Small intestine (tissue), 16 donors: ENCODE data around the gene NUDT1. TPM values are rescaled to one million over a fixed set of nuclear protein-coding genes. Genes with fewer than 3 reads are reported as not detected.
A peak's percentile ranks its signal among the peaks of the same experiment; 100 is the strongest.

Source experiments
- DNase-seq, 2 donors: peaks; one replicate each; pipeline versions ENCODE4 v3.0.0 to v3.0.0-alpha.2; 2013
- FAIRE-seq: peaks from 2 replicates; lab custom pipeline; 2012; peaks lifted over from hg19 to GRCh38; lab: Jason Lieb, UNC
- H3K27ac ChIP-seq, 3 donors: one replicate each; pipeline ENCODE4 v1.5.1; 2013; ENCODE audit warnings: low read length in 2 of 3, mild to moderate bottlenecking in 2 of 3, control low read depth in 1 of 3, inconsistent platforms in 1 of 3, low read depth in 1 of 3, moderate library complexity in 1 of 3
- H3K27me3 ChIP-seq, 3 donors: one replicate each; pipeline ENCODE4 v1.6.1; 2013; ENCODE audit warnings: low read length in 3 of 3, inconsistent platforms in 1 of 3; ENCODE audit not compliant: control insufficient read depth in 3 of 3, insufficient read depth in 3 of 3
- H3K36me3 ChIP-seq, 3 donors: one replicate each; pipeline ENCODE4 v1.6.1; 2013; ENCODE audit warnings: low read length in 3 of 3, inconsistent platforms in 1 of 3, low read depth in 1 of 3, mild to moderate bottlenecking in 1 of 3, moderate library complexity in 1 of 3; ENCODE audit not compliant: control insufficient read depth in 3 of 3, insufficient read depth in 2 of 3
- H3K4me1 ChIP-seq, 3 donors: one replicate each; pipeline ENCODE4 v1.6.1; 2013; ENCODE audit warnings: low read length in 2 of 3, inconsistent platforms in 1 of 3, low read depth in 1 of 3, mild to moderate bottlenecking in 1 of 3, moderate library complexity in 1 of 3; ENCODE audit not compliant: control insufficient read depth in 3 of 3, insufficient read depth in 2 of 3
- H3K4me3 ChIP-seq, 3 donors: one replicate each; pipeline ENCODE4 v1.5.1; 2013; ENCODE audit warnings: low read length in 3 of 3, control low read depth in 1 of 3, inconsistent platforms in 1 of 3, low read depth in 1 of 3, mild to moderate bottlenecking in 1 of 3, moderate library complexity in 1 of 3
- H3K9me3 ChIP-seq, 2 donors: one replicate each; pipeline ENCODE4 v1.6.1; 2013; ENCODE audit warnings: low read depth in 1 of 2, low read length in 1 of 2; ENCODE audit not compliant: control insufficient read depth in 2 of 2, insufficient read depth in 1 of 2
- WGBS, 3 donors: extraction: QIAGEN DNeasy Blood & Tissue Kit; methylation state at CpG; one replicate each; pipeline ENCODE4 v1.1.7; 2013; 5-methylcytosine and 5-hydroxymethylcytosine counted together
- long read RNA-seq, 10 donors: transcript quantifications; one replicate each; lab custom pipeline, GENCODE V29; 2026
- polyA plus RNA-seq, 4 donors: library from polyadenylated mRNA; stranded (reverse) in 3 of 4; unstranded in 1 of 4; fragments of 200-250 nt in 3 of 4; fragments of 120-200 nt in 1 of 4; gene quantifications; one replicate each; pipeline versions ENCODE4 v1.2.1 to v1.2.3, GENCODE V29; 2013
- donor health status: healthy with polysubstance abuse.
- donor health status: control.
- donor health status: control.
- donor health status: Bipolar disorder and iron deficiency.
- donor health status: healthy.

Gene NUDT1
- polyA plus RNA-seq: 10 to 100 TPM; 22.1 to 39.6 (median 22.4) TPM
- long read RNA-seq, donor 1, transcript NUDT1-206 (3 exons, 714 nt): major isoform, 16 of 23 reads
- long read RNA-seq, donor 1, partial matches to known transcripts: 0 of 23 reads
- long read RNA-seq, donor 1, other reads (novel, unspliced or antisense): 0 of 23 reads
- long read RNA-seq, donor 2, partial matches to known transcripts: 0 of 4 reads
- long read RNA-seq, donor 2, other reads (novel, unspliced or antisense): 0 of 4 reads
- long read RNA-seq, donor 3, transcript NUDT1-206 (3 exons, 714 nt): major isoform, 8 of 52 reads
- long read RNA-seq, donor 3, transcript NUDT1-203 (4 exons, 662 nt): minor isoform, 5 of 52 reads
- long read RNA-seq, donor 3, partial matches to known transcripts: 39 of 52 reads
- long read RNA-seq, donor 3, other reads (novel, unspliced or antisense): 0 of 52 reads
- long read RNA-seq, donor 4, partial matches to known transcripts: 0 of 1 reads
- long read RNA-seq, donor 4, other reads (novel, unspliced or antisense): 0 of 1 reads
- long read RNA-seq, donor 5, partial matches to known transcripts: 0 of 6 reads
- long read RNA-seq, donor 5, other reads (novel, unspliced or antisense): 0 of 6 reads
- long read RNA-seq, donor 6, transcript NUDT1-206 (3 exons, 714 nt): major isoform, 5 of 9 reads
- long read RNA-seq, donor 6, partial matches to known transcripts: 0 of 9 reads
- long read RNA-seq, donor 6, other reads (novel, unspliced or antisense): 0 of 9 reads
- long read RNA-seq, donor 7, transcript NUDT1-203 (4 exons, 662 nt): major isoform, 18 of 24 reads
- long read RNA-seq, donor 7, transcript NUDT1-206 (3 exons, 714 nt): minor isoform, 5 of 24 reads
- long read RNA-seq, donor 7, partial matches to known transcripts: 0 of 24 reads
- long read RNA-seq, donor 7, other reads (novel, unspliced or antisense): 0 of 24 reads
- long read RNA-seq, donor 8, partial matches to known transcripts: 0 of 3 reads
- long read RNA-seq, donor 8, other reads (novel, unspliced or antisense): 0 of 3 reads
- long read RNA-seq, donor 9, partial matches to known transcripts: 11 of 14 reads
- long read RNA-seq, donor 9, other reads (novel, unspliced or antisense): 0 of 14 reads
- long read RNA-seq, donor 10, transcript NUDT1-206 (3 exons, 714 nt): major isoform, 9 of 14 reads
- long read RNA-seq, donor 10, partial matches to known transcripts: 0 of 14 reads
- long read RNA-seq, donor 10, other reads (novel, unspliced or antisense): 0 of 14 reads

DNA sequence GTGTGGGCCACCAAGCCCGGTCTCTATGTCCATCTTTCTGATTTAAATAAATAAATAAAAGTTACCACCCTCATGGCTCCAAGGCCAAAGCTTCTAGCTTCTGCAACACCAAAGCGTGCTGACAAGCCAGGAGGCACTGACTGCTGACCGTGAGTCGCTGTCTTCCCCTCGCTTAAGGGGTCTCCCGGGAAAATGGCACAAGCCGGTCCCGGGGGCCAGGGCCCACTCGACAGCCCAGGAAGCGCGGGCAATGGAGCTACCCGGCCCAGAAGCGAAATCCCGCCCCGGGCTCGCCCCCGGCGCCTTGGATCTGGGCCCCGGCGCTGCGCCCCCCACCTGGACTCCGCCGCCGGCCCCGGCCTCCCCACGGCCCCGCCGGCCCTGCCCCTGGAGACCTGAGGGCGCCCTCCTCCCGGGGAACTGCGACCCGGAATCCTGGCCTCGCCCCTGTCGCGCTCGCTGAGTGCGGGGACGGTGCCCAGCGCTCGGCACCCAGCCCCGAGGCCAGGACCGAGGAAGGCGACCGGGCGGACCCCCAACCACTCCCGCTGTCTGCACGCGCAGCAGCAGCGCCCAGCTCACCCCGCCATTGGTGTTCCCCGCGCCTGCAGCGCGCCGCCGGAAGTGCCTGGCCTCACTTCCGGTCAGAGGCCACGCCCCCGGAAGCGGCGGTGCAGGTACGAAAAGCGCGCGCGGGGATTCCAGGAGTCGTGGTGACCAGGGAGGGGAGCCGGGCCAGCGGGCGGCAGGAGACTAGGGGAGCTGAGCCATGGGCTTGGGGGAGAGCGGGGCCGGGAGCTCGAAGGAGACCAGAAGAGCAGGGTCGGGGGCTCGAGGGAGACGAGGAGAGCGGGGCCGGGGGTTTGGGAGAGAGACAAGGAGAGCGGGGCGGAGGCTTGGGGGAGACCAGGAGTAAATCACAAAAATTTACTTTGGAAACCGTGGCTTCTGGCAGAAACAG lies at the start of gene NUDT1, which contains the start of gene MRM2:
Gene NUDT1, plus strand, starts transcription at position 647 of the 961 bp plus-strand sequence. CDS start 2,349 bp downstream, outside the sequence.
Gene MRM2, minus strand, starts transcription at position 626 of the 961 bp plus-strand sequence. Its CDS starts 36 bp downstream, at position 590.
- FAIRE-seq (no peak), DNase-seq (peak; percentile 78 to 91)
- H3K36me3 ChIP-seq: peaks cover 9 to 36% (median 12%) of the 10 kb centered on the region in 3 donors
- H3K9me3 ChIP-seq: no peaks in the 10 kb centered on the region
- peaks cover 0 to 28% (median 3%) of the 10 kb centered on the region in 3 donors for H3K4me1 ChIP-seq
- H3K27me3 ChIP-seq: no peaks in the 10 kb centered on the region
- peak within 1 kb of the TSS in 1 of 3 donors; percentile 60 for H3K27ac ChIP-seq
- H3K4me3 ChIP-seq: peak within 1 kb of the TSS; percentile 71 to 99 (median 97)
- WGBS, 3 donors: 0 to 1% (median 0%) methylated on average over 71 to 81 of the region's 81 CpGs

DNA sequence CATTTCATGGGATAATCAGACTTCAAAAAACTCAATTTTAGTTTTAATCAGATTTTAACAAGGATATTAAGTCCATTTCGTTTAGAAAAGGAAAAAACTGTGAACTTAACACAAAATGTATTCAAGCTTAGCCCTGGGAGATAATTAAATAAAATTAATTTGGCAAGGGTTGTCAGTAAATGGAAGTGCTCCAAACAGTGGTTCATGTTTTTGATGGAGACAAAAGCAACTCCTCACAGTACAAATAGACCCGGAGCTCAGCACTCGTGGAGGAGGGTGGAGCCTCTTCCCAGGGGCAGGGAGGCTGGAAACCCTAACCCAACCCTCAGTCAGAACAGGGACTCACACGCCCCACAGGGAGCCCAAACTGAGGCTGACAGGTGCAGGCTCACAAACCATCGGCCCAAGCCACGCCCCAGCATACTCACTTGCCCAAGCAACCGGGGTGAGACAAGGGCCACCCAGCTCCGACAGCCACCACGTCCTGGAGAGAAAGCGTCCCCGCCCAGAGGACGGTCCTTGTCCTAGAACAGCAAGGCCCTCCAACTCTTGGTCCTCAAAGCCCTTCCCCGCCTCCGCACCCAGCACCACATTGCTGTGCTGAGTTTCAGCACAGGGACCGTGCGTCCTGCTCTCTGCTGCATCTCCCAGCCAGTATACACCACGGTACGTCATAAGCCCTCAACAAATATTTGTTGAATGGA lies 49.0 kb upstream of the NUDT1 start:
- 79 to 86% (median 85%) methylated on average over 18 of the region's 18 CpGs for WGBS, 3 donors
- no peak for DNase-seq

DNA sequence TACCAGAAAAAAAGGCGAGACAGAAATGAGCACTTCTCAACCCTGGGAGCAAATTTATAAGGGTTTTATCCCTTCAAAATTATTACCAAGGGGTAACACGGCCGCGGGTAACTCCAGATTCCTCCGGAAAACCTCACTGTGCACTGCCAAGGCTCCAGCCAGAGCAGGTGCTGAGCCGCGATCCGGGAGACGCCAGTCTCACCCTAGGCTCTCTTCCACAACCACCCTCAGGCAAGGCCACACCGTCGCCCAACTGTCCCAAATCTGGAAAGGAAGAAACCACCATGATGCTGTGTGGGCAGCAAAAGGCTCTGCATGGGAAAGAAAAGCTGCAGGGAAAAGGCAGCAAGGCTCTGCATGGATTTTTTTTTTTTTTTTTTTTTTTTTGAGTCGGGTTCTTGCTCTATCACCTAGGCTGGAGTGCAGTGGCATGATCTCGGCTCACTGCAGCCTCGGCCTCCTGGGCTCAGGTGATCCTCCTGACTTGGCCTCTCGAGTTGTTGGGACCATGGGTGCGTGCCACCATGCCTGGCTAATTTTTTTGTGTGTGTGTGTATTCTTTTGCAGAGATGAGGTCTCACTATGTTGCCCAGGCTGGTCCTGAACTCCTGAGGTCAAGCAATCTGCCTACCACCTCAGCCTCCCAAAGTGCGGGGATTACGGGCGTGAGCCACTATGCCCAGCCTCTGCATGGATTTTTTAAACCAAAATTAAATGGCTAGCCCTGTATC lies 48.3 kb upstream of the NUDT1 start:
- Histone ChIP-seq H3K4me3 (no peak overlapping the region), H3K36me3 (peaks cover 0 to 47% (median 9%) of the 10 kb centered on the region in 3 donors), H3K4me1 (no peaks in the 10 kb centered on the region), H3K27me3 (no peaks in the 10 kb centered on the region), H3K9me3 (peaks cover 2 to 20% of the 10 kb centered on the region in 2 donors), H3K27ac (no peak overlapping the region)
- FAIRE-seq (no peak), DNase-seq (no peak)
- 93 to 96% (median 94%) methylated on average over 18 to 19 of the region's 19 CpGs for WGBS, 3 donors

More for the DNA sequence above, 49.0 kb upstream of the NUDT1 start:
- peaks cover 0 to 42% (median 9%) of the 10 kb centered on the region in 3 donors for H3K36me3 ChIP-seq
- H3K27ac ChIP-seq: no peak overlapping the region
- H3K27me3 ChIP-seq: no peaks in the 10 kb centered on the region
- FAIRE-seq: no peak
- no peaks in the 10 kb centered on the region for H3K4me1 ChIP-seq
- peaks cover 2 to 20% of the 10 kb centered on the region in 2 donors for H3K9me3 ChIP-seq
- H3K4me3 ChIP-seq: no peak overlapping the region

DNA sequence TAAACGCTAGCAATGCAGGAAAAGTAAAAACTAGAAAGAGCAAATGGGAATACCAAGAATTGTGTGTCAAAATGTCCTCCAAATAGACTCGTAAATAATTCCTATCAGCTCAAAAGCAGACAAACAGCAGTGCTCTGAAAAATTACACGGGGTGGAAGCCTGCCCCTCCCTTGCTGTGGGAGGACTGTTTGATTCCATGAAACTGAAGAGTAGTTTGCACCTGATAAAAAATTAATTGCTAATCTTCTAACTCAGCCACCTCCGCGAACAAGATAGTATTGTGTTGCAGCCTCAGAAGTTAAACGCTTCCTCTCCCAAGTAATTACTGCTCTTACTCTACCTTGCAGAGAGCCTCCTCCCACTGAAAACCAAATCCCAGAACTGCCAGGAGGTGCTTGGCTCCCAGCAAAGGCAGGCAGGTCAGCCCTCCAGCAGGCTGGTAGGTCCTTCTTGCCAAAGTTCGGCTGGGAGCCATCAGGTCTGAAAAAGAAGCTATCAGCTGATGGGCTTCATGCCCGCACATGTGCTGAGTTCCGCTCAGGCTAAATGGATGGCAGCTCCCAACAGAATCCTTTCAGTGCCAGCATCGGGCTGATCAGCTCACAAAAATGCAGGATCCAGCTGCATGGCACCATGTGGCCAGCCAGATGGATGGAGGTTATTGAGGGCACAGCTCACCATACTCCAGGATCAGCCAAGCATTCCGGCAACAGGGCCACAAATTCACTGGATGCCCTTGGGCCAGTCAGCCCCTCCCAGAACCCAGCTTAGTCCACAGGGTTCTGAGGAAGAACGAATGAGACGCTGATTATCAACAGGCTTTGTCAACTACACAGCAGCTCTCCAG lies 46.4 kb upstream of the NUDT1 start:
- H3K27me3 ChIP-seq: no peaks in the 10 kb centered on the region
- H3K36me3 ChIP-seq: peaks cover 0 to 64% (median 9%) of the 10 kb centered on the region in 3 donors
- no peak overlapping the region for H3K27ac ChIP-seq
- no peak for DNase-seq
- no peak for FAIRE-seq
- H3K4me3 ChIP-seq: no peak overlapping the region
- WGBS, 3 donors: 94 to 97% (median 96%) methylated on average over 13 of the region's 13 CpGs
- no peaks in the 10 kb centered on the region for H3K4me1 ChIP-seq
- peaks cover 2 to 15% of the 10 kb centered on the region in 2 donors for H3K9me3 ChIP-seq

DNA sequence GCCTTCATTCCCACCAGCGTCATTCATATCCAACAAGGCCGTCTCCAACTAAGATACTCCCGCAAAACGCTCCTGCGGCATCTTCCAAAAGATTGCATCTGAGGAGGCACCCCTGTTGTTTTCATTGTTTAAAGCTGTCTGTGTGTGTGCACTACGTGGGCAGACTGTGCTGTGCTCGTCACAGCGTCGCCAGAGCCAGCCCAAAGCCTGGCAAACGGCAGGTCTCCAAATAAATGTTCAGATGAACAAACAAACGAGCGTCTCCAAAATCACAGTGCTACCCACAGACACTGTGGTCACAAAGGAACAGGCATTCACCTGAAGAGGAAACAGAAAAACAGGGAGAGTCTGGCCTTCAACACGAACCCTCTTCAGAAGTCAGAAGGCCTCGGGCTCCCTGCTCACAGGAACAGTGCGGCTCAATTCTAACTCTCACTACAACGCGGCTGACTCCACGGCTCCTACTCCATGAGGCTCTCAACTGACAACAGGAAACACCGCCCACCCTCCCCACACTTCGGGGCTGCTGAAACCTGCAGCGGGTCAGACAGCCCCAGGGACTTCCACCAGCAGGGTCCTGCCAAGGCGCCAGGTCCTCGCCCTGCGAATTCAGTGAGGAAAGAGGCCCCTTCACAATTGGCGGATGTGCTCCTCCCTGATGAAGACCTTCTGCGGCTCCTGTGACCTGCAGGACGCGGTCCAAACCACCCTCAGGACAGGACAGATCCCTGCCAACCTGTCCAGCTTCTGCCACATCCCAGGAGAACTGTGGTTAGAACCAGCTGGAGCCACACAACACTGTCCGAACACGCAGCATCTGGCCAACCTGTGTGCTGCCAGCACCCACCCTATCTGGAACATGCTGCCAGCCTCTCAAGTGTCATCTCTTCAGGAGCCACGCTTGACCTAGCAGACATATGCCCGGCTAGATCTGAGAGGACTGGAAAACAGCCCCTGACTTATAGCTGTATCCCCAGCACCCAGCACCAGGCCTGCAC lies 45.3 kb upstream of the NUDT1 start:
- FAIRE-seq: no peak

More for the DNA sequence above, 45.3 kb upstream of the NUDT1 start:
- no peak for DNase-seq
- WGBS, 3 donors: 87 to 93% (median 93%) methylated on average over 32 of the region's 32 CpGs
- Histone ChIP-seq H3K36me3 (peaks cover 0 to 74% (median 9%) of the 10 kb centered on the region in 3 donors), H3K27me3 (no peaks in the 10 kb centered on the region), H3K27ac (no peak overlapping the region), H3K9me3 (peaks cover 2 to 15% of the 10 kb centered on the region in 2 donors), H3K4me1 (no peaks in the 10 kb centered on the region), H3K4me3 (no peak overlapping the region)
